Esophagus mucosa (tissue), 1 donor: Measurements from ENCODE around the gene SLC39A11. TPM values are rescaled to one million over a fixed set of nuclear protein-coding genes. Genes with fewer than 3 reads are reported as not detected.
A peak's percentile ranks its signal among the peaks of the same experiment; 100 is the strongest.

Experiments
- ATAC-seq: fragments of 200-7000 bp; cut with Tn5 transposase; one replicate; pipeline ENCODE4 v1.9.1; 2020
- total RNA-seq: library from RNA; stranded (reverse); gene quantifications from one replicate; pipeline ENCODE4 v1.2.4, GENCODE V29; 2023
- donor health status: DM: yes; HTN: yes; CAD: no.

Gene SLC39A11
- total RNA-seq, 1 donor from 2014 or later: 32.8 TPM

DNA sequence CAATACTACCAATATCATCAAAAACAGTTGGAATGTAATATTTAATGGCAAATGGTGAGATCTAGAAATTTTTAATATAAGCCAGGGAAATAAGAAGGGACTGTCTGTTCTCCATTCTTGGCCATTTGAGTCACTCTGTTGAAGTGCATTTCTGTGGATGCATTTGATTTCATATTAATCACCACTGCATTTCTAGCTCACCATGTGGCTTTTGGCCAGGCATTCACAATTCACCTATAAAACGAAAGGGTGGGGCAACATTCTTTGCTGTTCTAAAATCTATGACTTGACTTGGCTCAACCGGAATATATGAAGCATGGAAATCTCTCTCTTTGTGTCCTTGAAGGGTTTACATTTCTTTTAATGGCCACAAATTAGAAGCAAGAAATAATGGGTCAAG is 483.0 kb downstream of the SLC39A11 start:
- peak; percentile 65 for ATAC-seq

DNA sequence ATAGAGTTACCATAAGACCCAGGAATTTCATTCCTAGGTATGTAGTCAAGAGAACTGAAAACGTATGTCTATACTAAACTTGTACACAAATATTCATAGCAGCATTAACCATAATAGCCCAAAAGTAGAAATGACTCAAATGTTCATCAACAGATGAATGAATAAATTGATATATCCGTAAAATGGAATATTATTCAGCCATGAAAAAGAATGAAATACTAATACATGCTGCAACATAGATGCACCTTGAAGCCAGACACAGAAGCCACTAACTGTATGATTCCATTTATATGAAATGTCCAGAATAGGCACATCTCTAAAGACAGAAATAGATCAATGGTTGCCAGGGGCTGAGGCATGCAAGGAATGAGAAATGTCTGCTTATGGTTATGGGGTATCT is 484.1 kb downstream of the SLC39A11 start:
- ATAC-seq: no peak

DNA sequence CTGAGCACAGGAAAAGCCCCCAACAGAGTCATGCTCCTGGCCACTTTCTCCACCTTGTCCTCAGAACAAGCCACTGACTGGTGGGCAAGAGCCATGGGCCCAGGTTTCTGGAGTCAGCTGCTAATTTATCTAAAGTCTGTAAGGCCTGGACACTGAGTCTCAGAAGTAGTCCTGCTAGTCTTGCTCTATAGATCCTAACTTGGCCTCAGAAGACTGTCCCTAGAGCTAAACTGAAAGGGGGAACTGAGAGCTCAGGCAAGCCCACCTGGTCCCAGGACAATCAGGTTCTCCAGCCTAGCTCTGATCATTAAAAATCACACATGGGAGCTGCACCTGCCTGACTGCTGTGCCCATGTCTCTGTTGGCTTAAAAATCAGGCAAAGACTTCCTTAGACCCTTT is 485.8 kb downstream of the SLC39A11 start:
- no peak for ATAC-seq

DNA sequence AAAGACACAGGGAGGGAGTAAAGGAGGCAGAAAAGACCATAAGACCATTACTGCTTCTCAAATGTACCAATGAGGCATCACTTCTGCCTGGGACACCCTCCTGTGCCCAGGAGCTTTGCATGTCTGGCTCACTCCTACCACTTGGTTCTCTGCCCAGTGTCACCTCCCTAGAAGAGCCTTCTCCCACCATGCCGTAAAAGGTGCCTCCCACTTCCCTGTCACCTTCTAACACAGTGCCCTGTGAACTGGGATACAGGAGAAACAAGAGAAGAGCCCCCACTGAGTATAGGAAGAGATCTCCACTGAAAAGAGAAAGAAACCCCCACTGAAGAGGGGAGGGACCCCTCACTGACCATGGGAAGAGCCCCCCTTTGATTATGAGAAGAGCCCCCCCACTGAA is 486.9 kb downstream of the SLC39A11 start:
- ATAC-seq: no peak

DNA sequence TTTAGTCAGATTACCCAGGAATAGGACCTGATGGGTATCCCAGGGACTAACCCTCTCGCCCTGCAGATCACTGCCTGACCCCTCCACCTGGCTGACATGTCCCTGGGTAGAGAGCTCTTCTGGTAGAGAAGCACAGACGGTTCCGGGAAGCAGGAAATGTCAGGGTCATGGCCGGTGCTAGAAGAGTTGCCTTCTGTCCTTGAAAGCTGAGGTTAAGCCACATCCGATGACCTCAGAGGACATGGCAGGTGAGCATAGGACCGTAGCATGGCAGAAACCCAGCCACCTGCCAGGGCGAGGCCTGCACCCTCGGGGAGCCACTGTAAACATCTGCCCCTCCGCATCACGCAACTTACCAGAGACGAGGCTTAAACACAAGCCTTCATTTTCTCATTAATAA is 488.0 kb downstream of the SLC39A11 start:
- peak; percentile 50 for ATAC-seq

DNA sequence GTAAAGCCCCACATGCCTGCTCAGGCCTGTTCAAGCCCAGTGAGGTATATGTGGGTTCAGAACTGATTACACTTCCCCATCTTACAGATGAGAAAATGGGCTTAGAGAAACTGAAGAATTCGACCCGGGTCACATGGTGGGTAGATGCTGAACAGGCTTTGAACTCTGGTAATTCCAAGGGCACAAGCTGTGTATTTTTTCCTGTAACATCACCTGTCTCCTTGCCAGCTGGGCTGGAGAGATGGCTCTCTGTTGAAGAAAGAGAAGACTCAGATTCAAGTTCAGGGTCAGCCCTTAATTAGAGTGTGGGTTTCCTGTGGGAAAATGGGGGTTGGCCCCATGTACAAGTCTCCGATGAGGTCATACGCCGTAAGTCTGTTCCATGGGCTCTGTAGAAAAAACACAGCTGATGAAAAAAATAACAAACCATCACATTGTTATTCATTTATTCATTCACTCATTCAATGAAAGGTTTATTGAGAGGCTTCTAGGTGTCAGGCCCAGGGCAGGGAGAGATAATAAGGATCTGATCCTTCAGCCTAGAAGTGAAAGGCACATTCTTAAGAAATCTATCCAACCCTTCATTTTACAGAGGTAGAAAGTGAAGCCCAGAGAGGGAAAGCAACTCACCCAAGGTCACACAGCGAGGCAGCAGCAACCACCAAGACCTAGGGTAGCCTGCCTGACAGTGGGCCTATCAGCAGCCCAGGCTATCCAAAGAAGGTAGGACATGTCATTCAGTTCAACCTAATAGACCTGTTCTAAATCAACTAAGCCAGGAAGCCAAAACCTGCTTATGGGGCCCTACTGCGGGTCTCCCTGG is 488.9 kb downstream of the SLC39A11 start:
- no peak for ATAC-seq

DNA sequence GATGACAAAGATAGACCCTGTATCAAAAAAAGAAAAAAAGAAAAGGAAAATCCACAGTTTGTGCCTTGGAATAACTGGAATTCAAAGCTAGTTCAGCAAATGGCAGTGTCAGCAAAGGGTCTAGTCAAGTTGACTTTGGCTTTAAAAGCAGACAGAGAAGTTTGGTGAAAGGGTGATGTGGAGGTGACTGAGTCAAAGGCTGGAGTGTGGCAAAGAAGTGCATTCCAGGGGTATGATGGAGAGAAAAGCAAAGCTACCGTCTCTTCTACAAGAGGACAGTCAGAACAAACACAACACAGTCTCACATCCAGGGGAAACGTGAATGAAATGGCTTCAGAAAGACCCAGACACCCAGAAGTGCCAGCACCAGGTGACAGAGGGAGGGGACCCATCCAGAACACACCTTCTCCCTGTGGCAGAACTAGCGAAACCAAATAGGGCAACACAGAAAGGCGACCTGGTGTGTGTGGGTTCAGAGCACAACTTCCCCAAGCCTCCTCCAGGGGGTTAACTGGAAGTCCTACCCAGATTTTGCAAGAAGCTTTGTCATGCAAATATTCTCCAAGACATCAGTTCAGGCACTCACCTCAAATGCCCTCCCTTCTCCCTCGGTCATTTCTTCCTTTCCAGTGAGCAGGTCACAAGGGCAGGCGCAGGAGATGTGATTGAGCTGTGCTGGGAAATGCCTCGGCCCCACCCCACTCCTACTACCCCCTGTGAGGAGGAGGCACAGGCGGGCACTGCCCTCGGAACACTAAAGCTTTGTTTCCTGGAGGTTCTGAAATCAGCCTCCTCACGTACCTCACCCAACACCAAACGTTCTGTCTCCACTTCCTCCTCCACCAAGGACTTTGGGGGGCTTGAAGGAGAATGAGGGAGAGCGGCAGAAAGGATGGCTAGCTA is 489.7 kb downstream of the SLC39A11 start:
- peak; percentile 91 for ATAC-seq

DNA sequence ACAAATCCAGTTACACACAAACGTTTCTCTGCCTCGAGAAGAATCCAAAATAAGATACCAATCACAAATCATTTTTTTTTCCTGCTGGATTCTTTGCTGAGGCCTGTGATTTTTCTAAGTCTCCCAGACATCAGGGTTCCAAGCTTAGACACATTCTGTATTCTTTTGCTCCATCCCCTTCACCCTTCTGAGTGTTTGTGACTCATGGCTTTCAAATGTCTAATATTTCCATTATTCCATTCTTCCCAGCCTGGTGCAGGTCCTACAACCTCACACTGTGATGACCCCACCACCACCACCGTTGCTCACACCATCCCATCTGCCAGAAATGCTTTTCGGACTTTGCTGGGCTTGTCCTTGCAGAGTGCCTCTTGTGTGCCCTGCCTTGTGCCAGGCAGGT is 491.6 kb downstream of the SLC39A11 start:
- ATAC-seq: no peak

DNA sequence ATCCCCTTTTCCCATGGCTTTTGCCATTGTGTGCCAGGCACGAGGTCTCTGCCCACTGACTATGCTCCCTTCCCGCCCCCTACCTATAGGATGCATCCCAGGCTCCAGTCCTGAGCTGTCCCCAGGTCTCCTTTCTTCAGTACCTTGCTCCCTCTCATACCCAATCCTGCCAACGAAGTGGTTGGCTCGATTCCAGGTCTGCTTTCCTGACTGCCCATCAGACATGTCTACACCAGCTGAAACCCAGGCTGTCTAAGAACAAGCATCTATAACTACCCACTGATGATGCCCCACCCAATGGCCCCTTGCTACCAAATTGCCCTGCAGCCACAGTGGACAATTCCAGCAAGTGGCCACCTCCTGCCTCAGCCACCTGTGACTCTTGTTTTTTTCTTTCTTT is 492.6 kb downstream of the SLC39A11 start:
- no peak for ATAC-seq

DNA sequence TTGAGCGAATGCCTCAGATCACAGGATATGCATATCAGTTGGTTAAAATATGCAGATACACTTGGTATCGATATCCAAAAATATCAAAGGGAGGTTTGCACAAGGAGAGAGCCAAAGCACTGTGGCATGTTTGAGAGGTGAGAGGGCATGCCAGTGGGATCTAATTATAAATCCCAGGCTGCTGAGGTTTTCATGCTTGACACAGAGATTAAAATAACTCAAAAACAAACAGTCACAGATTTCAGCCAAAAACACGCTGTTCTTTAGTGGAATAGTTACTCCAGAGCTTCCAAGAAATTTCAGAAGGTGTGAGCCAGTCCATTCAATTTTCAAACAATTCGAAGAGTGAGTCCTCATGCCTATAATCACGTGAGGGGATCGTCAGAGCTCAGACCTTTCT is 493.8 kb downstream of the SLC39A11 start:
- no peak for ATAC-seq

DNA sequence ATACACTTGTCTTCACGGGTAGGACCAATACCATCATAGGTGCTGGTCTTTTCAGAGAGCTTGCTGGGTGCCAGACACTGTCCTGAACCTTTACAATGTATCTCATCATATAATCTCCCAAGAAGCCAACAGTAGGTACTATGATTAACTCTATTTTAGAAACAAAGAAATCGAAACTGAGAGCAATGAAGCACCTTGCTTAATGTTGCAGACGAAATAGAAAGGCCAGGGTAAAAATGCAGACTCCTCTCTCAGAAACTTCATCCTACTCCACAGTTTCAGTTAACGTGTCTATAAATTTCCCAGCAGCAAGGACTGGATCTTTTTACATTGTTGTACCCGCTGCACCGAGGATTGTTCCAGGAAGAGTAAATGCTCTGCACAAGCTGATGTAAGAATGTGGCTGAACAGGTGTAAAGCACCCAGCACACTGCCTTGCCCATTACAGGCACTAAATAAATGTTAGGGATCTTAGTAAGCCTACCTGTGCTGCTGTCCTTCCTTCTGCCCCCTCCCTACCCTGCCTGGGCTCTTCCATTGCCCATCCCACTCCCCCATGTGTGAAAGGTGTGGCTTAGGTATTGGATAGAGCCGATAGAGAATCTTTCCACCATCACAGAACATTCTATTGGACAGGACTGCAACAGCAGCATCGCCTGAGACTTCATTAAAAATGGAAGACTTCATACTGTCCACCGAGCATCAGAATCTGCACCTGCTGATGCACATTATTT is 495.0 kb downstream of the SLC39A11 start:
- peak; percentile 75 for ATAC-seq

Other genes starting within 250 kb of the SLC39A11 start
- gene SSTR2, start 72.3 kb upstream of the SLC39A11 start, total RNA-seq: not detected
- gene COG1, start 100.4 kb upstream of the SLC39A11 start, total RNA-seq: 15.9 TPM
- gene CPSF4L, start 169.2 kb upstream of the SLC39A11 start, total RNA-seq: not detected
- 25.9 TPM for gene CDC42EP4, start 219.3 kb upstream of the SLC39A11 start, total RNA-seq